Testis (tissue), 2 donors: ENCODE measurements around the gene TGFB3.

Experiments
- POLR2A ChIP-seq: fragments of 450-650 bp; IDR thresholded peaks from one replicate; pipeline ENCODE4 v1.6.1; 2017; ENCODE audit warnings: antibody characterized with exemption, mild to moderate bottlenecking, moderate library complexity
- TF ChIP-seq, protein P1 (sequence below), 3 experiments: fragments of 450-650 bp in 2 of 3; fragments of 200-600 bp in 1 of 3; sonication (generic) in 1 of 3; IDR thresholded peaks; one replicate each; pipeline ENCODE4 v1.5.1; 2016 to 2019; ENCODE audit warnings: antibody characterized with exemption in 3 of 3, mild to moderate bottlenecking in 2 of 3, moderate library complexity in 1 of 3

GRCh38 chr14:76015668-76016067 lies 33.9 kb upstream of the TGFB3 start:
- no peak for TF ChIP-seq POLR2A
- TF ChIP-seq, protein P1, sequence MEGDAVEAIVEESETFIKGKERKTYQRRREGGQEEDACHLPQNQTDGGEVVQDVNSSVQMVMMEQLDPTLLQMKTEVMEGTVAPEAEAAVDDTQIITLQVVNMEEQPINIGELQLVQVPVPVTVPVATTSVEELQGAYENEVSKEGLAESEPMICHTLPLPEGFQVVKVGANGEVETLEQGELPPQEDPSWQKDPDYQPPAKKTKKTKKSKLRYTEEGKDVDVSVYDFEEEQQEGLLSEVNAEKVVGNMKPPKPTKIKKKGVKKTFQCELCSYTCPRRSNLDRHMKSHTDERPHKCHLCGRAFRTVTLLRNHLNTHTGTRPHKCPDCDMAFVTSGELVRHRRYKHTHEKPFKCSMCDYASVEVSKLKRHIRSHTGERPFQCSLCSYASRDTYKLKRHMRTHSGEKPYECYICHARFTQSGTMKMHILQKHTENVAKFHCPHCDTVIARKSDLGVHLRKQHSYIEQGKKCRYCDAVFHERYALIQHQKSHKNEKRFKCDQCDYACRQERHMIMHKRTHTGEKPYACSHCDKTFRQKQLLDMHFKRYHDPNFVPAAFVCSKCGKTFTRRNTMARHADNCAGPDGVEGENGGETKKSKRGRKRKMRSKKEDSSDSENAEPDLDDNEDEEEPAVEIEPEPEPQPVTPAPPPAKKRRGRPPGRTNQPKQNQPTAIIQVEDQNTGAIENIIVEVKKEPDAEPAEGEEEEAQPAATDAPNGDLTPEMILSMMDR (IDR thresholded peaks at IDR 0.05): no peak
